RWPE2 (cell line): ENCODE results near the gene NUDT1.

Experiments used
- ATAC-seq: fragments of 200-7000 bp; cut with Tn5 transposase; 3 replicates; pipeline ENCODE4 v1.9.1; 2021; ENCODE audit warnings: low read depth
- DNase-seq: peaks from one replicate; pipeline ENCODE4 v3.0.0-alpha.2; 2020; ENCODE audit warnings: low spot score
- H3K27ac ChIP-seq: fragments of 450-650 bp; 2 replicates; pipeline ENCODE4 v1.5.1; 2017; ENCODE audit warnings: mild to moderate bottlenecking; ENCODE audit not compliant: poor library complexity, severe bottlenecking
- H3K27me3 ChIP-seq: fragments of 250-450 bp; sonication (Bioruptor Pico); 2 replicates; pipeline ENCODE4 v1.5.1; 2021; ENCODE audit warnings: mild to moderate bottlenecking, moderate library complexity; ENCODE audit not compliant: insufficient read depth, poor library complexity, severe bottlenecking
- H3K36me3 ChIP-seq: fragments of 250-450 bp; sonication (Bioruptor Pico); 2 replicates; pipeline ENCODE4 v1.5.1; 2020; ENCODE audit warnings: low read depth, mild to moderate bottlenecking, moderate library complexity
- H3K4me1 ChIP-seq: fragments of 250-450 bp; sonication (Bioruptor Pico); 2 replicates; pipeline ENCODE4 v1.5.1; 2021; ENCODE audit warnings: mild to moderate bottlenecking, moderate library complexity; ENCODE audit not compliant: insufficient read depth, poor library complexity, severe bottlenecking
- H3K4me3 ChIP-seq: fragments of 250-450 bp; sonication (Bioruptor Pico); 2 replicates; pipeline ENCODE4 v1.5.1; 2021; ENCODE audit warnings: mild to moderate bottlenecking, moderate library complexity; ENCODE audit not compliant: severe bottlenecking
- H3K9me3 ChIP-seq: fragments of 250-450 bp; sonication (Bioruptor Pico); 2 replicates; pipeline ENCODE4 v1.5.1; 2021; ENCODE audit warnings: mild to moderate bottlenecking, moderate library complexity; ENCODE audit not compliant: severe bottlenecking
- CTCF ChIP-seq: fragments of 450-650 bp; IDR thresholded peaks from one replicate; pipeline ENCODE4 v1.5.1; 2017; ENCODE audit warnings: mild to moderate bottlenecking, moderate library complexity; ENCODE audit not compliant: poor library complexity, severe bottlenecking

Gene NUDT1

GRCh38 chr7:2233926-2234325 lies 8.1 kb upstream of the NUDT1 start:
- no peak for ATAC-seq
- Histone ChIP-seq H3K9me3 (no peaks in the 10 kb centered on the region), H3K4me1 (peaks cover 15% of the 10 kb centered on the region), H3K27me3 (no peaks in the 10 kb centered on the region), H3K4me3 (no peak overlapping the region), H3K27ac (peak overlapping the region; percentile 38), H3K36me3 (peaks cover 55% of the 10 kb centered on the region)
- no peak for TF ChIP-seq CTCF
- no peak for DNase-seq

GRCh38 chr7:2237109-2237602 lies 4.9 kb upstream of the NUDT1 start:
- no peak for ATAC-seq
- H3K4me3 ChIP-seq = no peak overlapping the region
- no peak for TF ChIP-seq CTCF
- H3K27ac ChIP-seq = peak overlapping the region; percentile 45
- DNase-seq = no peak
- H3K36me3 ChIP-seq = peaks cover 63% of the 10 kb centered on the region
- no peaks in the 10 kb centered on the region for H3K27me3 ChIP-seq
- H3K4me1 ChIP-seq = peaks cover 10% of the 10 kb centered on the region
- no peaks in the 10 kb centered on the region for H3K9me3 ChIP-seq

- Histone ChIP-seq H3K4me3 (no peak overlapping the region), H3K9me3 (no peaks in the 10 kb centered on the region), H3K27ac (no peak overlapping the region), H3K4me1 (peaks cover 6% of the 10 kb centered on the region), H3K36me3 (peaks cover 63% of the 10 kb centered on the region), H3K27me3 (no peaks in the 10 kb centered on the region)
- ATAC-seq (no peak), DNase-seq (no peak)
- TF ChIP-seq CTCF = no peak
Observed at GRCh38 chr7:2239242-2239641, 2.8 kb upstream of the NUDT1 start.

- H3K27ac ChIP-seq = peak overlapping the region; percentile 55
- H3K36me3 ChIP-seq = peaks cover 29% of the 10 kb centered on the region
- H3K4me1 ChIP-seq = no peaks in the 10 kb centered on the region
- DNase-seq (no peak), ATAC-seq (peak; percentile 54)
- TF ChIP-seq CTCF = no peak
- peak overlapping the region; percentile 87 for H3K4me3 ChIP-seq
- no peaks in the 10 kb centered on the region for H3K9me3 ChIP-seq
- no peaks in the 10 kb centered on the region for H3K27me3 ChIP-seq
Observed at GRCh38 chr7:2242541-2243429, 759 bp downstream of the NUDT1 start.

- no peaks in the 10 kb centered on the region for H3K27me3 ChIP-seq
- DNase-seq (no peak), ATAC-seq (no peak)
- no peaks in the 10 kb centered on the region for H3K9me3 ChIP-seq
- TF ChIP-seq CTCF = no peak
- H3K27ac ChIP-seq = no peak overlapping the region
- H3K4me1 ChIP-seq = no peaks in the 10 kb centered on the region
- H3K4me3 ChIP-seq = no peak overlapping the region
- peaks cover 23% of the 10 kb centered on the region for H3K36me3 ChIP-seq
Observed at GRCh38 chr7:2243458-2243857, 1.4 kb downstream of the NUDT1 start.
